Adipose tissue (tissue), 3 donors: Measurements from ENCODE around the gene PAX5. TPM values are rescaled to one million over a fixed set of nuclear protein-coding genes. Genes with fewer than 3 reads are reported as not detected.

Source experiments
- H3K27ac ChIP-seq: one replicate; pipeline ENCODE4 v1.5.1; 2013; ENCODE audit warnings: low read depth, low read length
- WGBS, 3 donors: extraction: QIAGEN DNeasy Blood & Tissue Kit; methylation state at CpG; one replicate each; pipeline ENCODE4 v1.1.7; 2013; 5-methylcytosine and 5-hydroxymethylcytosine counted together
- polyA plus RNA-seq, 3 donors: library from polyadenylated mRNA; stranded (reverse); fragments of 200-250 nt; gene quantifications; one replicate each; pipeline ENCODE4 v1.2.3, GENCODE V29; 2013
- donor health status: healthy with polysubstance abuse.
- donor health status: Bipolar disorder and iron deficiency.
- donor health status: healthy.

The PAX5 gene
- polyA plus RNA-seq, 3 donors, result 0.23 to 0.28 TPM; not detected in 1

GRCh38 chr9:36945999-36946398 is 88.1 kb downstream of the PAX5 start:
- 70 to 77% (median 73%) methylated on average over 14 of the region's 14 CpGs for WGBS, 3 donors
- H3K27ac ChIP-seq, result no peak overlapping the region

- WGBS, 3 donors, result 89 to 95% (median 92%) methylated on average over 8 of the region's 8 CpGs
- no peak overlapping the region for H3K27ac ChIP-seq
These were observed 91.2 kb downstream of the PAX5 start for GRCh38 chr9:36942891-36943290.

- WGBS, 3 donors, result 86 to 93% (median 88%) methylated on average over 6 of the region's 6 CpGs
- H3K27ac ChIP-seq, result no peak overlapping the region
These were observed 92.6 kb downstream of the PAX5 start for GRCh38 chr9:36941441-36941840.

- H3K27ac ChIP-seq, result no peak overlapping the region
- WGBS, 3 donors, result 82 to 92% (median 85%) methylated on average over 7 of the region's 7 CpGs
These were observed 93.2 kb downstream of the PAX5 start for GRCh38 chr9:36940881-36941280.

GRCh38 chr9:36940500-36940853 is 93.6 kb downstream of the PAX5 start:
- 69 to 83% (median 73%) methylated on average over 7 of the region's 7 CpGs for WGBS, 3 donors
- no peak overlapping the region for H3K27ac ChIP-seq

- 62 to 78% (median 71%) methylated on average over 28 of the region's 28 CpGs for WGBS, 3 donors
- H3K27ac ChIP-seq, result no peak overlapping the region
These were observed 94.2 kb downstream of the PAX5 start for GRCh38 chr9:36939655-36940499.

GRCh38 chr9:36939214-36939613 is 94.9 kb downstream of the PAX5 start:
- WGBS, 3 donors, result 58 to 69% (median 68%) methylated on average over 5 of the region's 5 CpGs
- no peak overlapping the region for H3K27ac ChIP-seq

- H3K27ac ChIP-seq, result no peak overlapping the region
- 60 to 77% (median 74%) methylated on average over 6 of the region's 6 CpGs for WGBS, 3 donors
These were observed 95.5 kb downstream of the PAX5 start for GRCh38 chr9:36938617-36939016.

- H3K27ac ChIP-seq, result no peak overlapping the region
- 57 to 70% (median 65%) methylated on average over 4 of the region's 4 CpGs for WGBS, 3 donors
These were observed 96.1 kb downstream of the PAX5 start for GRCh38 chr9:36937951-36938350.

- 66 to 75% (median 73%) methylated on average over 7 of the region's 7 CpGs for WGBS, 3 donors
- no peak overlapping the region for H3K27ac ChIP-seq
These were observed 96.7 kb downstream of the PAX5 start for GRCh38 chr9:36937346-36937745.

- no peak overlapping the region for H3K27ac ChIP-seq
These were observed 97.6 kb downstream of the PAX5 start for GRCh38 chr9:36936498-36936831.

GRCh38 chr9:36935768-36936497 is 98.1 kb downstream of the PAX5 start:
- no peak overlapping the region for H3K27ac ChIP-seq
- 79 to 86% (median 85%) methylated on average over 9 of the region's 9 CpGs for WGBS, 3 donors

GRCh38 chr9:36935332-36935731 is 98.7 kb downstream of the PAX5 start:
- H3K27ac ChIP-seq, result no peak overlapping the region
- 80 to 90% (median 88%) methylated on average over 4 of the region's 4 CpGs for WGBS, 3 donors

- WGBS, 3 donors, result 65 to 75% (median 68%) methylated on average over 5 of the region's 5 CpGs
- no peak overlapping the region for H3K27ac ChIP-seq
These were observed 99.5 kb downstream of the PAX5 start for GRCh38 chr9:36934478-36935065.

- H3K27ac ChIP-seq, result no peak overlapping the region
- 74 to 80% (median 79%) methylated on average over 6 of the region's 6 CpGs for WGBS, 3 donors
These were observed 100.3 kb downstream of the PAX5 start for GRCh38 chr9:36933676-36934215.

- H3K27ac ChIP-seq, result no peak overlapping the region
- 45 to 50% (median 48%) methylated on average over 2 of the region's 2 CpGs for WGBS, 3 donors
These were observed 101.9 kb downstream of the PAX5 start for GRCh38 chr9:36932198-36932597.

GRCh38 chr9:36930941-36931340 is 103.1 kb downstream of the PAX5 start:
- WGBS, 3 donors, result 83 to 87% (median 86%) methylated on average over 4 of the region's 4 CpGs
- H3K27ac ChIP-seq, result no peak overlapping the region

GRCh38 chr9:36929350-36929675 is 104.8 kb downstream of the PAX5 start:
- 78 to 92% (median 83%) methylated on average over 5 of the region's 5 CpGs for WGBS, 3 donors
- no peak overlapping the region for H3K27ac ChIP-seq

GRCh38 chr9:36928670-36929349 is 105.3 kb downstream of the PAX5 start:
- WGBS, 3 donors, result 29 to 32% (median 30%) methylated on average over 3 of the region's 3 CpGs
- H3K27ac ChIP-seq, result no peak overlapping the region
